AG04449 (cell line): Measurements from ENCODE around the gene CYP3A4.
"Not testable (repeated sequence)": the region's sequence is repeated elsewhere in the genome, so short reads cannot be mapped to it uniquely, and the experiment has no call there.

Experiments used
- CTCF ChIA-PET: fragments of 350-600 bp; formaldehyde crosslinking; extraction: SDS; loops from one replicate; lab custom pipeline; 2021; ENCODE audit warnings: antibody characterized with exemption; lab: Yijun Ruan, JAX
- POLR2A ChIA-PET: fragments of 400-600, 350-600 bp; formaldehyde crosslinking; extraction: SDS; loops from one replicate; lab custom pipeline; 2020; ENCODE audit warnings: antibody characterized with exemption, inconsistent platforms; lab: Yijun Ruan, JAX
- DNase-seq: peaks from one replicate; pipeline ENCODE4 v3.0.0-alpha.2; 2010; ENCODE audit warnings: low read depth, low spot score
- H3K4me3 ChIP-seq: 2 replicates; pipeline ENCODE4 v1.5.1; 2011; ENCODE audit warnings: low read depth, mild to moderate bottlenecking, control low read depth, low read length
- CTCF ChIP-seq: IDR thresholded peaks from one replicate; pipeline ENCODE4 v1.5.1; 2011; ENCODE audit warnings: mild to moderate bottlenecking, moderate library complexity, low read length, control low read depth, inconsistent platforms; ENCODE audit not compliant: insufficient read depth; ENCODE audit errors: missing control alignments

The CYP3A4 gene

GRCh38 chr7:99806839-99807478 is 23.0 kb upstream of the CYP3A4 start:
- CTCF ChIA-PET: no interaction called here
- no peak overlapping the region for H3K4me3 ChIP-seq
- DNase-seq: no peak
- no peak for TF ChIP-seq CTCF
- POLR2A ChIA-PET: no interaction called here

- ChIA-PET POLR2A (no interaction called here), CTCF (interaction anchor here (1.5 kb wide), 1 partner anchor 14 kb away, joined by 4 read pairs; no protein-coding TSS in a partner anchor)
- TF ChIP-seq CTCF: no peak
- H3K4me3 ChIP-seq: no peak overlapping the region
- no peak for DNase-seq
Observed at GRCh38 chr7:99805641-99806040, 21.7 kb upstream of the CYP3A4 start.

- POLR2A ChIA-PET, DNase-seq, H3K4me3 ChIP-seq, CTCF ChIA-PET: not testable (repeated sequence)
Observed at GRCh38 chr7:99803118-99803517, 19.1 kb upstream of the CYP3A4 start.

GRCh38 chr7:99801407-99801806 is 17.4 kb upstream of the CYP3A4 start:
- H3K4me3 ChIP-seq, DNase-seq, CTCF ChIA-PET, POLR2A ChIA-PET: not testable (repeated sequence)

- DNase-seq: no peak
- ChIA-PET CTCF (no interaction called here), POLR2A (no interaction called here)
- H3K4me3 ChIP-seq: no peak overlapping the region
- TF ChIP-seq CTCF: no peak
Observed at GRCh38 chr7:99798972-99799371, 15.0 kb upstream of the CYP3A4 start.

GRCh38 chr7:99795864-99796263 is 11.9 kb upstream of the CYP3A4 start:
- CTCF ChIA-PET: not testable (repeated sequence)

GRCh38 chr7:99794585-99795502 is 10.9 kb upstream of the CYP3A4 start:
- no peak for TF ChIP-seq CTCF
- DNase-seq: no peak
- ChIA-PET CTCF (interaction anchor here (0.6 kb wide), 1 partner anchor 199 kb away, joined by 3 read pairs; no protein-coding TSS in a partner anchor), POLR2A (no interaction called here)
- H3K4me3 ChIP-seq: no peak overlapping the region

More at GRCh38 chr7:99795864-99796263, 11.9 kb upstream of the CYP3A4 start:
- DNase-seq, POLR2A ChIA-PET, H3K4me3 ChIP-seq: not testable (repeated sequence)
